Endometrial microvascular endothelial cells (primary cell): Measurements from ENCODE around the gene CARD11. TPM values are rescaled to one million over a fixed set of nuclear protein-coding genes. Genes with fewer than 3 reads are reported as not detected.
"Not testable (repeated sequence)": the region's sequence is repeated elsewhere in the genome, so short reads cannot be mapped to it uniquely, and the experiment has no call there.

Experiments
- in situ Hi-C: cut with HindIII; loops from 2 replicates; pipeline ENCODE4 v1.10.0; 2017; ENCODE audit warnings: low sequenced_read_pairs, low pct_unique_long_range_greater_than_20kb; ENCODE audit errors: inconsistent ontology term
- total RNA-seq: library from RNA; depleted of rRNA; stranded (reverse); fragments of >200 nt; gene quantifications from one replicate; pipeline ENCODE4 v1.2.3, GENCODE V29; 2015; ENCODE audit errors: inconsistent ontology term

The CARD11 gene
- total RNA-seq, 1 donor from 2014 or later, result 1.9 TPM

GRCh38 chr7:2970861-2971260 lies 72.8 kb downstream of the CARD11 start:
- in situ Hi-C loops, result no loop called here

GRCh38 chr7:2970307-2970664 lies 73.4 kb downstream of the CARD11 start:
- in situ Hi-C loops, result no loop called here

GRCh38 chr7:2969398-2970306 lies 74.0 kb downstream of the CARD11 start:
- in situ Hi-C loops, result no loop called here

GRCh38 chr7:2968616-2969397 lies 74.9 kb downstream of the CARD11 start:
- in situ Hi-C loops, result no loop called here

- in situ Hi-C loops, result no loop called here
Measured at GRCh38 chr7:2968176-2968575, 75.5 kb downstream of the CARD11 start.

- in situ Hi-C loops, result no loop called here
Measured at GRCh38 chr7:2967705-2968104, 76.0 kb downstream of the CARD11 start.

- in situ Hi-C loops, result no loop called here
Measured at GRCh38 chr7:2967253-2967652, 76.4 kb downstream of the CARD11 start.

- in situ Hi-C loops, result no loop called here
Measured at GRCh38 chr7:2966466-2967078, 77.1 kb downstream of the CARD11 start.

- in situ Hi-C loops, result no loop called here
Measured at GRCh38 chr7:2965745-2966270, 77.9 kb downstream of the CARD11 start.

GRCh38 chr7:2965301-2965700 lies 78.4 kb downstream of the CARD11 start:
- in situ Hi-C loops, result no loop called here

- in situ Hi-C loops, result no loop called here
Measured at GRCh38 chr7:2964208-2964607, 79.5 kb downstream of the CARD11 start.

- in situ Hi-C loops, result no loop called here
Measured at GRCh38 chr7:2962865-2963264, 80.8 kb downstream of the CARD11 start.

- in situ Hi-C loops, result no loop called here
Measured at GRCh38 chr7:2959828-2960599, 83.7 kb downstream of the CARD11 start.

GRCh38 chr7:2959103-2959680 lies 84.5 kb downstream of the CARD11 start:
- in situ Hi-C loops, result no loop called here

- in situ Hi-C loops, result no loop called here
Measured at GRCh38 chr7:2958416-2959102, 85.1 kb downstream of the CARD11 start.

- in situ Hi-C loops, result not testable (repeated sequence)
Measured at GRCh38 chr7:2957369-2957727, 86.3 kb downstream of the CARD11 start.

GRCh38 chr7:2956526-2957368 lies 86.9 kb downstream of the CARD11 start:
- in situ Hi-C loops, result no loop called here
